ENCODE data around the gene SERPINB10.

SERPINB10 gene

DNA sequence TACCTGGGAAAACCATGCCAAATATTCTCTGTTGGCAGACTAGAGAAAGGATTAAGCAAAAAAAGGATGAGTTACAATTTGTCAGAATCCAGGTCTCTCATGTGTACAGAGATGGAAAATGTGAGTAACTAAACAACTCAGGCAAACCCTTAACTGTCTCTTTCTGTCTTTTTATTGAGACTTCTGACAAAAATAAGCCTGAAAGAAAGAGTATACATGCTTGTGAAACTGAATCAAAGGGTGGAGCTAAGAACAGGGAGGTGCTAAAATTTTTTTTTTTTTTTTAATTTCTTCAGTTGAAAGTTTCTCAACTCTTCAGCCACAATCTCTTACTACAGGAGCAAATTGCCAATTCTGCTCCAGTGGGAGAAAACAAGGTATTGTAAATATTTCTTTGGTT lies at the start of gene SERPINB10:
Gene SERPINB10, plus strand, starts transcription at position 295 of the 400 bp plus-strand sequence. CDS start 7,553 bp downstream, outside the sequence.
- H3K4me2 ChIP-seq, result peak within 1 kb of the TSS in 1 of 11 experiments; percentile 17; a peak in 1 of 22 replicates
- no peak within 1 kb of the TSS for H3K9ac ChIP-seq
- H4K20me1 ChIP-seq, result no peaks in the 10 kb centered on the region
- H3K9me3 ChIP-seq (replicated peaks in 1 of 11), result peaks cover 0 to 8% (median 0%) of the 10 kb centered on the region in 11 experiments; a peak in 2 of 22 replicates
- H3K36me3 ChIP-seq, result no peaks in the 10 kb centered on the region
- no peak within 1 kb of the TSS for H3K27ac ChIP-seq
- H3K4me3 ChIP-seq, result no peak within 1 kb of the TSS
- TF ChIP-seq Cebpa-rat (IDR thresholded peaks at IDR 0.05), result no peak
- H3K4me1 ChIP-seq, result peaks cover 0 to 21% (median 11%) of the 10 kb centered on the region in 10 experiments; a peak in 17 of 20 replicates
- no peaks in the 10 kb centered on the region for H3K27me3 ChIP-seq

DNA sequence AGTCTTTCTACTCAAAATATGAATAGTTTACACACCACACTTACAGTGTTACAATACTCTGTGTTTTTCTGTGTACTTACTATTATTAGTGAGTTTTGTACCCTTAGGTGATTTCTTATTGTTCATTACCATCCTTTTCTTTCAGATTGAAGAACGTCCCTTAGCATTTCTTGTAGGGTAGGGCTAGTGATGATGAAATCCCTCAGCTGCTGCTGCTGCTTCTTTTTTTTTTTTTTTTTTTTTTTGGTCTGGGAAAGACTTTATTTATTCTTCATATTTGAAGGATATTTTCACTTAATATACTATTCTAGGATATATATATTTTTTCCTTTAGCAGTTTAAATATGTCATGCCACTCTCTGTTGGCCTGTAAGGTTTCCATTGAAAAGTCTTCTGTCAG lies 49.3 kb upstream of the SERPINB10 start:
- no peak overlapping the region for H3K9ac ChIP-seq
- H3K27ac ChIP-seq, result no peak overlapping the region
- TF ChIP-seq Cebpa-rat (IDR thresholded peaks at IDR 0.05), result no peak
- no peaks in the 10 kb centered on the region for H3K27me3 ChIP-seq
- H3K36me3 ChIP-seq, result no peaks in the 10 kb centered on the region
- H3K4me1 ChIP-seq, result no peaks in the 10 kb centered on the region
- peaks cover 0 to 11% (median 0%) of the 10 kb centered on the region in 11 experiments; a peak in 10 of 22 replicates for H3K9me3 ChIP-seq (replicated peaks in 1 of 11)
- no peak overlapping the region for H3K4me3 ChIP-seq
- H4K20me1 ChIP-seq, result no peaks in the 10 kb centered on the region
- H3K4me2 ChIP-seq, result no peak overlapping the region

- no peak overlapping the region for H3K4me3 ChIP-seq
- no peaks in the 10 kb centered on the region for H3K36me3 ChIP-seq
- no peaks in the 10 kb centered on the region for H4K20me1 ChIP-seq
- H3K27ac ChIP-seq, result no peak overlapping the region
- H3K27me3 ChIP-seq, result no peaks in the 10 kb centered on the region
- no peak overlapping the region for H3K9ac ChIP-seq
- H3K4me2 ChIP-seq, result no peak overlapping the region
- H3K4me1 ChIP-seq, result no peaks in the 10 kb centered on the region
- no peak for TF ChIP-seq Cebpa-rat (IDR thresholded peaks at IDR 0.05)
- H3K9me3 ChIP-seq (replicated peaks in 1 of 11), result peaks cover 0 to 7% (median 0%) of the 10 kb centered on the region in 11 experiments; a peak in 10 of 22 replicates
These were observed 47.8 kb upstream of the SERPINB10 start for GRCh38 chr18:63859781-63860475.

- no peak overlapping the region for H3K9ac ChIP-seq
- peaks cover 0 to 1% (median 0%) of the 10 kb centered on the region in 11 experiments; a peak in 7 of 22 replicates for H3K9me3 ChIP-seq (replicated peaks in 1 of 11)
- no peaks in the 10 kb centered on the region for H3K36me3 ChIP-seq
- H3K27me3 ChIP-seq, result no peaks in the 10 kb centered on the region
- H3K27ac ChIP-seq, result no peak overlapping the region
- no peak for TF ChIP-seq Cebpa-rat (IDR thresholded peaks at IDR 0.05)
- no peaks in the 10 kb centered on the region for H3K4me1 ChIP-seq
- H3K4me3 ChIP-seq, result no peak overlapping the region
- H3K4me2 ChIP-seq, result no peak overlapping the region
- H4K20me1 ChIP-seq, result no peaks in the 10 kb centered on the region
These were observed 47.2 kb upstream of the SERPINB10 start for GRCh38 chr18:63860531-63860930.

DNA sequence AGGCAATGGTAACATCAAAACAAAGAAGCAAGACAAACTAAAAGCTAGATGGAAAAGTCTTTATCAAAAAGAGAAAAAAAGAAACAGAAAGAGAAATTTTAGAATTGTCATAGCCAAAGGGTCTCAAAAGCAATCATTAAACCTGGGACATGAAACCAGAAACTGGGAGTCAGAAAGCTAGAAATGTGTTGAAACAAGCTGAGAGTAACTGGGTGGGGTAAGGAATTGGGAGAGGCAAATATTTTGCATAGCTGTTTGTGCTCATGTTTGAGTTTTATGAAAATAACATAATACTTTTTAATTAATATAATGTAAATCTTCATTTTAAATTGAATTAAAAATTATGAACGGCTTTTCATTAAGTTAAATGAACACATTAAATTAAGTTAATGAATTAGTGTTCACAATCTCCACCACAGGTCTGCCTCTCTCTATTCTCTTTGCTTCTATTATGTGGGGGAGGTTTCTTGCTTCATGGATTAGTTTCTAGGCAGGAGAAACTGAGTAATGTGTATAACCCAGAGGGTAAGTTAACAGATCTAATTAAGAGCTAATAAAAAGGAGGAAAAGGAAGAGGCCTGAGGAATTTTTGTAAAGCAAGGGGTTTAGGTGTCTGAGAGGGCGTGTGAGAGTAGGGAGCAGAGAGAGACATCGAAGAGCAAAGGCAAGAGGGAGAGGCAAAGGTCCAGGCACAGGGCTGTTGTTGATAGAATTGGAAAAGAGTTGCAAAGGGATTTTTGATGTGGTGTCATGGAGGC lies 40.2 kb upstream of the SERPINB10 start:
- no peaks in the 10 kb centered on the region for H4K20me1 ChIP-seq
- H3K4me1 ChIP-seq, result peaks cover 16 to 33% (median 20%) of the 10 kb centered on the region in 10 experiments
- H3K4me2 ChIP-seq, result peak overlapping the region in 2 of 11 experiments; percentile 57 to 73; a peak in 2 of 22 replicates
- H3K9ac ChIP-seq, result no peak overlapping the region
- no peak overlapping the region for H3K4me3 ChIP-seq
- peak overlapping the region in 2 of 11 experiments; percentile 21 to 93; a peak in 3 of 22 replicates for H3K27ac ChIP-seq
- H3K27me3 ChIP-seq, result no peaks in the 10 kb centered on the region
- no peaks in the 10 kb centered on the region for H3K36me3 ChIP-seq
- H3K9me3 ChIP-seq (replicated peaks in 1 of 11), result peaks cover 0 to 41% (median 0%) of the 10 kb centered on the region in 11 experiments; a peak in 7 of 22 replicates
- no peak for TF ChIP-seq Cebpa-rat (IDR thresholded peaks at IDR 0.05)

GRCh38 chr18:63868546-63868945 lies 39.2 kb upstream of the SERPINB10 start:
- Histone ChIP-seq H3K4me3 (no peak overlapping the region), H3K36me3 (no peaks in the 10 kb centered on the region), H3K27me3 (no peaks in the 10 kb centered on the region), H4K20me1 (no peaks in the 10 kb centered on the region), H3K4me2 (peak overlapping the region; percentile 12 to 74 (median 59); a peak in 15 of 22 replicates), H3K9ac (peak overlapping the region in 1 of 11 experiments; percentile 34; a peak in 1 of 22 replicates), H3K27ac (peak overlapping the region; percentile 1 to 93 (median 52); a peak in 17 of 22 replicates), H3K9me3 (replicated peaks in 1 of 11) (peaks cover 0 to 41% (median 0%) of the 10 kb centered on the region in 11 experiments; a peak in 7 of 22 replicates), H3K4me1 (peaks cover 16 to 33% (median 20%) of the 10 kb centered on the region in 10 experiments)
- TF ChIP-seq Cebpa-rat (IDR thresholded peaks at IDR 0.05), result no peak

DNA sequence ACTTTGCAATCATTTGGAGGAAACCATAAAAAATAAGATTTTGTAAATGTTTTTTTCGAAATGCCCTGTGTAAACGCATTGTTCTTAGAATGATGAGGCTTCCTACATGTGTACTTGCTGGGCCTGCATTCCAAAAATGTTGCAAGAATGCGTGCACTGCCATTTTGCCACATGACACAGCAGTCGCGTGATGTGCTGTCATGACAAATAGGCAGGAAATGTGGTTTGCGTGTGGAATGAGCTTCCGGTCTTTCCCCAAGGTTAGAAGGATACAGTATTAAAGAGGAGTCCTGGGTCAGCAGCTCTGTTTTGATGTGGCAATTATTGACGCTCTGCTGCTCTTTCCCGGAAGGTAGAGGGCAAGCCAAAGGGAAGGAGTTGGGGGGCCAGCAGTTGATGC lies 38.4 kb upstream of the SERPINB10 start:
- no peaks in the 10 kb centered on the region for H3K36me3 ChIP-seq
- H3K4me3 ChIP-seq, result no peak overlapping the region; a peak in 3 of 20 replicates
- H3K9me3 ChIP-seq (replicated peaks in 1 of 11), result peaks cover 0 to 41% (median 0%) of the 10 kb centered on the region in 11 experiments; a peak in 7 of 22 replicates
- H3K27me3 ChIP-seq, result no peaks in the 10 kb centered on the region
- peak overlapping the region in 10 of 11 experiments; percentile 21 to 93 (median 54); a peak in 16 of 22 replicates for H3K27ac ChIP-seq
- peak in 5 of 11 experiments; percentile 55 to 81 (median 58); a peak in 11 of 22 replicates for TF ChIP-seq Cebpa-rat (IDR thresholded peaks at IDR 0.05)
- H3K4me2 ChIP-seq, result peak overlapping the region; percentile 12 to 74 (median 59)
- H3K4me1 ChIP-seq, result peaks cover 16 to 33% (median 20%) of the 10 kb centered on the region in 10 experiments
- no peaks in the 10 kb centered on the region for H4K20me1 ChIP-seq
- peak overlapping the region in 3 of 11 experiments; percentile 34 to 73 (median 42); a peak in 4 of 22 replicates for H3K9ac ChIP-seq

- Histone ChIP-seq H3K4me2 (peak overlapping the region; percentile 12 to 74 (median 59)), H3K9me3 (replicated peaks in 1 of 11) (peaks cover 0 to 41% (median under 1%) of the 10 kb centered on the region in 11 experiments; a peak in 8 of 22 replicates), H3K36me3 (no peaks in the 10 kb centered on the region), H3K4me1 (peaks cover 16 to 33% (median 20%) of the 10 kb centered on the region in 10 experiments), H3K9ac (peak overlapping the region in 4 of 11 experiments; percentile 1 to 73 (median 38); a peak in 4 of 22 replicates), H3K4me3 (no peak overlapping the region; a peak in 2 of 20 replicates), H4K20me1 (no peaks in the 10 kb centered on the region), H3K27me3 (no peaks in the 10 kb centered on the region), H3K27ac (peak overlapping the region in 10 of 11 experiments; percentile 21 to 93 (median 54); a peak in 17 of 22 replicates)
- no peak for TF ChIP-seq Cebpa-rat (IDR thresholded peaks at IDR 0.05)
These were observed 37.9 kb upstream of the SERPINB10 start for GRCh38 chr18:63869851-63870250.

- no peaks in the 10 kb centered on the region for H4K20me1 ChIP-seq
- no peak overlapping the region for H3K4me2 ChIP-seq
- no peak overlapping the region for H3K27ac ChIP-seq
- H3K4me3 ChIP-seq, result no peak overlapping the region
- TF ChIP-seq Cebpa-rat (IDR thresholded peaks at IDR 0.05), result no peak
- no peaks in the 10 kb centered on the region for H3K27me3 ChIP-seq
- no peak overlapping the region for H3K9ac ChIP-seq
- H3K9me3 ChIP-seq (replicated peaks in 1 of 11), result peaks cover 0 to 41% (median 7%) of the 10 kb centered on the region in 11 experiments; a peak in 12 of 22 replicates
- H3K4me1 ChIP-seq, result peaks cover 16 to 33% (median 20%) of the 10 kb centered on the region in 10 experiments
- H3K36me3 ChIP-seq, result no peaks in the 10 kb centered on the region
These were observed 35.9 kb upstream of the SERPINB10 start for GRCh38 chr18:63871836-63872235.

Measured in BLaER1 treated with 17β-estradiol and CSF1 and Interleukin-3, amounts not matched to agents 10 nM and 100 nM (cell line).